Kidney (tissue), 14 donors: ENCODE results near the gene TP63. TPM values are rescaled to one million over a fixed set of nuclear protein-coding genes. Genes with fewer than 3 reads are reported as not detected.
"Not testable (repeated sequence)": the region's sequence is repeated elsewhere in the genome, so short reads cannot be mapped to it uniquely, and the experiment has no call there.

Source experiments
- DNase-seq, 5 donors: peaks; one replicate each; pipeline ENCODE4 v3.0.0-alpha.2; 2013 to 2020
- FAIRE-seq: peaks from 2 replicates; lab custom pipeline; 2012; peaks lifted over from hg19 to GRCh38; lab: Jason Lieb, UNC
- H3K27ac ChIP-seq, 2 donors: one replicate each; pipeline ENCODE4 v1.7.0; 2013; ENCODE audit warnings: low read depth in 2 of 2, low read length in 2 of 2, inconsistent platforms in 1 of 2
- H3K27me3 ChIP-seq: one replicate; pipeline ENCODE4 v1.7.1; 2013; ENCODE audit warnings: low read length, inconsistent platforms; ENCODE audit not compliant: control insufficient read depth, insufficient read depth
- H3K36me3 ChIP-seq, 3 donors: one replicate each; pipeline versions ENCODE4 v1.7.0 to v1.7.1; 2013; ENCODE audit warnings: low read length in 3 of 3, control low read depth in 1 of 3, inconsistent platforms in 1 of 3; ENCODE audit not compliant: insufficient read depth in 3 of 3, control insufficient read depth in 2 of 3
- H3K4me1 ChIP-seq, 3 donors: one replicate each; pipeline versions ENCODE4 v1.7.0 to v1.7.1; 2013; ENCODE audit warnings: low read length in 3 of 3, inconsistent platforms in 1 of 3, low read depth in 1 of 3; ENCODE audit not compliant: control insufficient read depth in 2 of 3, insufficient read depth in 2 of 3
- H3K4me3 ChIP-seq, 3 donors: one replicate each; pipeline versions ENCODE4 v1.7.0 to v1.8.1; 2013; ENCODE audit warnings: low read length in 3 of 3, control low read depth in 1 of 3, inconsistent platforms in 1 of 3
- H3K9ac ChIP-seq, 3 donors: one replicate each; pipeline versions ENCODE4 v1.7.0 to v1.7.1; 2013; ENCODE audit warnings: low read length in 3 of 3, control low read depth in 1 of 3, inconsistent platforms in 1 of 3
- H3K9me3 ChIP-seq, 3 donors: one replicate each; pipeline versions ENCODE4 v1.7.0 to v1.7.1; 2013; ENCODE audit warnings: low read length in 3 of 3, control low read depth in 1 of 3, inconsistent platforms in 1 of 3; ENCODE audit not compliant: control insufficient read depth in 2 of 3, insufficient read depth in 1 of 3
- CTCF ChIP-seq: IDR thresholded peaks from 3 replicates; pipeline ENCODE4 v1.5.1; 2012; ENCODE audit warnings: mild to moderate bottlenecking, moderate library complexity, borderline replicate concordance; ENCODE audit not compliant: insufficient read depth; ENCODE audit errors: extremely low read depth
- intact Hi-C: fragments of 100-400 bp; cut with DNase I; formaldehyde crosslinking; loops from one replicate; pipeline ENCODE4 v1.11.1; 2022
- polyA plus RNA-seq: library from polyadenylated mRNA; stranded (reverse); fragments of 350-450 nt; fragmentation: Illumina TruSeq; extraction: RNeasy Lipid Tissue Mini Kit (QIAGEN cat#74804); gene quantifications from one replicate; pipeline ENCODE4 v1.2.3, GENCODE V29; 2014; ENCODE audit warnings: low read depth, low replicate concordance; ENCODE audit not compliant: insufficient read depth
- total RNA-seq: library from RNA; stranded (reverse); fragmentation: NEBNext Ultra II Directional; extraction: Animal tissue kit (Norgen Biotek cat#: 25700); gene quantifications from one replicate; pipeline ENCODE4 v1.2.1, GENCODE V29; 2021
- donor health status: control.
- donor health status: control.
- donor health status: control.
- donor health status: control.
- donor health status: control.
- donor health status: DM: yes; HTN: yes; CAD: no.
- donor health status: Normal renal cell carcinoma (clear cell type).

TP63 gene
- total and polyA plus RNA-seq, 2 donors from 2014 or later: 0.13 to 1.1 TPM

GRCh38 chr3:189740156-189740555 lies 109.0 kb downstream of the TP63 start:
- Histone ChIP-seq H3K27me3 (no peaks in the 10 kb centered on the region), H3K4me1 (no peaks in the 10 kb centered on the region), H3K27ac (no peak overlapping the region), H3K9ac (no peak overlapping the region), H3K4me3 (no peak overlapping the region), H3K36me3 (no peaks in the 10 kb centered on the region), H3K9me3 (no peaks in the 10 kb centered on the region)
- intact Hi-C loops: no loop called here
- FAIRE-seq (no peak), DNase-seq (no peak)
- no peak for TF ChIP-seq CTCF

DNA sequence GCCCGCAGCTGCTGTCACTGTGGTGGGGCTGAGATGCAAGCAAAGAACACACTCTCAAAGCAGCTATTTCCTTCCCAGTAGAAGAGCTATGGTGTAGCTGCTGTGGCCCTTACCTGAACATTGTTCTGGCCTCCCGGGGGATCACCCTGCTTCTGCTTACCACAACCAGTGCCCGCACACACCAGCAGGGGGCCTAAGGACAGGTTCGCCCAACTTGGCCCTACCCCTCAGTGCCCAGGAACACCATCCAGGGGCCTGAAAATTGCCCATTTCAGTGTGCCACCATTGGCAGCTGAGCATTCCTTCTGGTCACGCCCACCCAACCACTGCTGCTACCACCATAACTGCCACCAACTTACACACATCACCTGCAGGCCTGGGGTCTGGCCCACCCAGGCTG lies 113.0 kb downstream of the TP63 start:
- H3K4me3 ChIP-seq: no peak overlapping the region
- H3K9ac ChIP-seq: no peak overlapping the region
- intact Hi-C loops: no loop called here
- no peaks in the 10 kb centered on the region for H3K27me3 ChIP-seq
- DNase-seq (no peak), FAIRE-seq (no peak)
- H3K9me3 ChIP-seq: peaks cover 0 to 3% (median 0%) of the 10 kb centered on the region in 3 donors
- no peaks in the 10 kb centered on the region for H3K4me1 ChIP-seq
- no peaks in the 10 kb centered on the region for H3K36me3 ChIP-seq
- no peak overlapping the region for H3K27ac ChIP-seq
- no peak for TF ChIP-seq CTCF

GRCh38 chr3:189745622-189746021 lies 114.4 kb downstream of the TP63 start:
- intact Hi-C loops: no loop called here
- no peak for TF ChIP-seq CTCF
- no peak for DNase-seq
- H3K4me1 ChIP-seq: no peaks in the 10 kb centered on the region
- H3K9me3 ChIP-seq: peaks cover 0 to 3% (median 0%) of the 10 kb centered on the region in 3 donors
- no peak for FAIRE-seq
- H3K36me3 ChIP-seq: no peaks in the 10 kb centered on the region
- H3K27me3 ChIP-seq: no peaks in the 10 kb centered on the region
- H3K27ac ChIP-seq: no peak overlapping the region
- H3K4me3 ChIP-seq: no peak overlapping the region
- H3K9ac ChIP-seq: no peak overlapping the region

- no peak for TF ChIP-seq CTCF
- intact Hi-C loops: no loop called here
- no peak for FAIRE-seq
Measured at GRCh38 chr3:189748046-189748445, 116.9 kb downstream of the TP63 start.

DNA sequence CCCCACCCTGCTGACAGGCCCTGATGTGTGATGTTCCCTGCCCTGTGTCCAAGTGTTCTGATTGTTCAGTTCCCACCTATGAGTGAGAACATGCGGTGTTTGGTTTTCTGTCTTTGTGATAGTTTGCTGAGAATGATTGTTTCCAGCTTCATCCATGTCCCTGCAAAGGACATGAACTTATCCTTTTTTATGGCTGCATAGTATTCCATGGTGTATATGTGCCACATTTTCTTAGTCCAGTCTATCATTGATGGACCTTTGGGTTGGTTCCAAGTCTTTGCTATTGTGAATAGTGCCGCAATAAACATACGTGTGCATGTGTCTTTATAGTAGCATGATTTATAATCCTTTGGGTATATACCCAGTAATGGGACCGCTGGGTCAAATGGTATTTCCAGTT lies 119.8 kb downstream of the TP63 start:
- not testable (repeated sequence) for H3K4me3 ChIP-seq, H3K9ac ChIP-seq, FAIRE-seq

More at GRCh38 chr3:189748046-189748445, 116.9 kb downstream of the TP63 start:
- H3K27me3 ChIP-seq: no peaks in the 10 kb centered on the region
- H3K4me3 ChIP-seq: no peak overlapping the region
- no peaks in the 10 kb centered on the region for H3K4me1 ChIP-seq
- peaks cover 0 to 3% (median 0%) of the 10 kb centered on the region in 3 donors for H3K9me3 ChIP-seq
- H3K27ac ChIP-seq: no peak overlapping the region
- H3K36me3 ChIP-seq: no peaks in the 10 kb centered on the region
- H3K9ac ChIP-seq: no peak overlapping the region
- DNase-seq: no peak

More for the DNA sequence above, 119.8 kb downstream of the TP63 start:
- H3K27me3 ChIP-seq, H3K36me3 ChIP-seq, H3K9me3 ChIP-seq, intact Hi-C loops, H3K4me1 ChIP-seq, DNase-seq, H3K27ac ChIP-seq: not testable (repeated sequence)
